ENCODE results near the gene RAD51B. TPM values are rescaled to one million over a fixed set of nuclear protein-coding genes. Genes with fewer than 3 reads are reported as not detected.

The RAD51B gene
- total and polyA plus RNA-seq, 9 of the 15 experiments (the other 6 are each of a cell fraction or from before 2014, with no cell fraction given): 8.5 to 17.3 (median 11.3) TPM

DNA sequence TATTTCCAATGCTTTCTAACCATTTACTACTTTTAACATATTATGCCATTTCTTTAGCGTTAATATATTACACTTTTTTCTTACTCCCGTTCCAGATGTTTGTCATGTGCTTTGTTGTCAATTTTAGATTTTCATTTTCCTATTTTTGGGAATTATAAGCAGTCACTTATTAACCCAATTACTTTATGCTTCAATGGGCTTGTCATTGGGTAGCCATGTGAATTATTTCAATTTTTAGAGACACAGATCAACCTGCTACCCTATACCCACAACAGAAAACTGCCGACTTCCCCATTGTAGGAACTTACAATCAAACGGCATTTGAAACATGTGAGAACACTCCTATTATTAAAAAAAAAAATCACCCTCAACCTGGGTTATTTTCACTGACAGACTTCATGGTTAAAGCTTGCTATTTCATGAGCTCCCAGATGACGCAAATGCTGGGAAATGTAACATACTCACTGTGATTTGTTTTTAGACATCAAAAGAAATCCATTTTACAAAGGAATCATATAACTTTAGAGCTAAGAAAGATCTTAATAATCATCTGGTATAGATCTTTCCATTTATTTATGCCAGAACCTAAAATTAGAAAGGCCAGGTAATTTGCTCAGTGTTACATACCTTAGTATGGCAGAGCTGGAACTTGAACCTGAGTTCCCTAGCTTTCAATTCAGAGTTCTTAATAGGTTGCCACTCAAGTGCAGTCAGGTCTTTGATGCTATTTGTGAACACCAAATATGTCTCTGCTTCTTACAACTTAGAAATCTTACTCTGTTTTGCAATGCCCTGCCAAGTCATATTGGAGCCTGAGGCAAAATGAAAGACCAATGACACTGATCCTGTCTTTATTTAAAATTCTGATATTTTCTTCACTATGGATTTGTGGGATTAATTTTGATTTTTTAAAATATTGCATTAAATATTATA, 340.4 kb downstream of the RAD51B start:
- no peaks in the 10 kb centered on the region for H3K79me2 ChIP-seq (ENCODE audit: control insufficient read depth, insufficient read depth, low read length)
- H2AFZ ChIP-seq (ENCODE audit: low read depth, low read length): no peak overlapping the region
- DNase-seq (ENCODE audit: extremely low read depth in 1 of 4, low spot score in 3 of 4) (no peak), ATAC-seq (no peak), FAIRE-seq (no peak)
- no peaks in the 10 kb centered on the region for H3K36me3 ChIP-seq (ENCODE audit: control insufficient read depth, insufficient read depth, low read length)
- H3K27ac ChIP-seq (ENCODE audit: extremely low read depth, low read depth, low read length): no peak overlapping the region
- in situ Hi-C loops (cut with MboI) (no loop called here), intact Hi-C loops (cut with micrococcal nuclease) (no loop called here)
- no peak overlapping the region for H3K4me3 ChIP-seq
- ChIA-PET POLR2A (no interaction called here), CTCF (ENCODE audit: low intra/inter-chr PET ratio) (no interaction called here)
- H3K9me3 ChIP-seq (replicated peaks; ENCODE audit: control insufficient read depth, insufficient read depth, low read depth, low read length): no peaks in the 10 kb centered on the region
- 60% methylated on average over 5 of the region's 5 CpGs for WGBS (ENCODE audit: insufficient coverage, low coverage, missing lambda C conversion rate)
- no peaks in the 10 kb centered on the region for H3K9me1 ChIP-seq (ENCODE audit: control insufficient read depth, insufficient read depth, low read length)
- H3K9ac ChIP-seq (ENCODE audit: insufficient read depth in 1 of 2, low read depth in 2 of 2, low read length in 2 of 2): no peak overlapping the region
- no peaks in the 10 kb centered on the region for H3K27me3 ChIP-seq (ENCODE audit: control insufficient read depth in 2 of 2, insufficient read depth in 2 of 2, low read length in 2 of 2)
- no peak overlapping the region for H3K4me2 ChIP-seq (ENCODE audit: insufficient read depth, low read length)
- BruUV-seq (replicated peaks): no TSS peak
- TF ChIP-seq TAF15 (IDR thresholded peaks at IDR 0.05; ENCODE audit: low read depth, low read length) (no peak), MBD2 (IDR thresholded peaks at IDR 0.05; ENCODE audit: borderline replicate concordance, low read depth) (no peak), ETV6 (IDR thresholded peaks at IDR 0.05; ENCODE audit: borderline replicate concordance in 1 of 2, low read depth in 2 of 2, low read length in 1 of 2) (no peak), ETV6 (CRISPR knock-in tag; IDR thresholded peaks at IDR 0.05; ENCODE audit: borderline replicate concordance) (no peak), TOE1 (IDR thresholded peaks at IDR 0.05; ENCODE audit: borderline replicate concordance) (no peak), TOE1 (CRISPR knock-in tag; IDR thresholded peaks at IDR 0.05; ENCODE audit: borderline replicate concordance, low read depth) (no peak), ILK (tag; IDR thresholded peaks at IDR 0.05; ENCODE audit: borderline replicate concordance, low read depth) (no peak), SIN3A (IDR thresholded peaks at IDR 0.05; ENCODE audit: borderline replicate concordance in 2 of 2, control insufficient read depth in 1 of 2, low read depth in 2 of 2, low read length in 2 of 2) (no peak), TAF9B (IDR thresholded peaks at IDR 0.05; ENCODE audit: partially characterized antibody) (no peak), TCF3 (CRISPR knock-in tag; IDR thresholded peaks at IDR 0.05) (no peak), NELFE (IDR thresholded peaks at IDR 0.05; ENCODE audit: insufficient read depth, insufficient read length) (no peak), ZBED1 (IDR thresholded peaks at IDR 0.05) (no peak), NFXL1 (CRISPR knock-in tag; IDR thresholded peaks at IDR 0.05) (no peak)
- TF ChIP-seq, protein P1, sequence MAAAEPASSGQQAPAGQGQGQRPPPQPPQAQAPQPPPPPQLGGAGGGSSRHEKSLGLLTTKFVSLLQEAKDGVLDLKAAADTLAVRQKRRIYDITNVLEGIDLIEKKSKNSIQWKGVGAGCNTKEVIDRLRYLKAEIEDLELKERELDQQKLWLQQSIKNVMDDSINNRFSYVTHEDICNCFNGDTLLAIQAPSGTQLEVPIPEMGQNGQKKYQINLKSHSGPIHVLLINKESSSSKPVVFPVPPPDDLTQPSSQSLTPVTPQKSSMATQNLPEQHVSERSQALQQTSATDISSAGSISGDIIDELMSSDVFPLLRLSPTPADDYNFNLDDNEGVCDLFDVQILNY (CRISPR knock-in tag; IDR thresholded peaks at IDR 0.05): no peak
- peaks cover 0 to 10% of the 10 kb centered on the region in 2 experiments; a peak in 2 of 5 replicates for H3K4me1 ChIP-seq (replicated peaks in 1 of 2; ENCODE audit: control insufficient read depth in 2 of 2, insufficient read depth in 2 of 2, low read length in 2 of 2)
- H4K20me1 ChIP-seq (replicated peaks; ENCODE audit: control insufficient read depth, insufficient read depth, low read length): no peaks in the 10 kb centered on the region

Measured in K562 (cell line).